K562 treated with DMSO at 1 percent for 48 hours (cell line): Measurements from ENCODE around the gene SCYL3. TPM values are rescaled to one million over a fixed set of nuclear protein-coding genes. Genes with fewer than 3 reads are reported as not detected.

Experiments
- total RNA-seq: library from RNA; unstranded; fragments of 300-600 nt; gene quantifications from 2 replicates; pipeline ENCODE4 v1.2.3, GENCODE V29; 2022; ENCODE audit warnings: low replicate concordance; ENCODE audit errors: extremely low read depth

Gene SCYL3, protein sequence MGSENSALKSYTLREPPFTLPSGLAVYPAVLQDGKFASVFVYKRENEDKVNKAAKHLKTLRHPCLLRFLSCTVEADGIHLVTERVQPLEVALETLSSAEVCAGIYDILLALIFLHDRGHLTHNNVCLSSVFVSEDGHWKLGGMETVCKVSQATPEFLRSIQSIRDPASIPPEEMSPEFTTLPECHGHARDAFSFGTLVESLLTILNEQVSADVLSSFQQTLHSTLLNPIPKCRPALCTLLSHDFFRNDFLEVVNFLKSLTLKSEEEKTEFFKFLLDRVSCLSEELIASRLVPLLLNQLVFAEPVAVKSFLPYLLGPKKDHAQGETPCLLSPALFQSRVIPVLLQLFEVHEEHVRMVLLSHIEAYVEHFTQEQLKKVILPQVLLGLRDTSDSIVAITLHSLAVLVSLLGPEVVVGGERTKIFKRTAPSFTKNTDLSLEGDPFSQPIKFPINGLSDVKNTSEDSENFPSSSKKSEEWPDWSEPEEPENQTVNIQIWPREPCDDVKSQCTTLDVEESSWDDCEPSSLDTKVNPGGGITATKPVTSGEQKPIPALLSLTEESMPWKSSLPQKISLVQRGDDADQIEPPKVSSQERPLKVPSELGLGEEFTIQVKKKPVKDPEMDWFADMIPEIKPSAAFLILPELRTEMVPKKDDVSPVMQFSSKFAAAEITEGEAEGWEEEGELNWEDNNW
- not detected in 2 replicates for total RNA-seq

GRCh38 chr1:169893645-169894423 lies at the start of gene SCYL3:
SCYL3 (minus strand) TSS chr1:169893896; CDS start chr1:169888840, 5,056 bp downstream.

Other genes starting within 250 kb of the SCYL3 start
- not detected in 2 replicates for gene SELL, start 182.3 kb downstream of the SCYL3 start, total RNA-seq
- not detected in 2 replicates for gene SELE, start 159.8 kb downstream of the SCYL3 start, total RNA-seq
- not detected in 2 replicates for gene METTL18, start 99.0 kb downstream of the SCYL3 start, total RNA-seq
- gene KIFAP3, start 180.8 kb upstream of the SCYL3 start, total RNA-seq, result not detected in 2 replicates